ENCODE measurements around the gene RAB3GAP2.
"Not testable (repeated sequence)": the region's sequence is repeated elsewhere in the genome, so short reads cannot be mapped to it uniquely, and the experiment has no call there.

The RAB3GAP2 gene

DNA sequence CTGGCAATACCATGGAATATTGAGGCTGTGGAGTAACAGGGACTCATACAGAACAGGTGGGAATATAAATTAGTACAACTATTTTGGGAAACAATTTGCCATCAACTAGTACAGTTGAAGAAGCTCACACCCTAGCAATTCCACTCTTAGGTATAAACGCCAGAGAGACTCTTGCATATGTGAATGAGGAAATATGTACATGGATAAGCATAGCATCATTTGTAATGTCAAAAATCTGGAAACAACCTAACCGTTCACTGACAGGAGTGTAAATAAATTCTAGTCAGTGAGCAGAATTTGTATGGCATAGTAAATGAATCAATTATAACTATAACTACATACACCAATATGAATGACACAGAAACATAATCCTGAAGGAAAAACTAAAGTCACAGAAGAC is 83.7 kb downstream of the RAB3GAP2 start:
- no peak for DNase-seq

DNA sequence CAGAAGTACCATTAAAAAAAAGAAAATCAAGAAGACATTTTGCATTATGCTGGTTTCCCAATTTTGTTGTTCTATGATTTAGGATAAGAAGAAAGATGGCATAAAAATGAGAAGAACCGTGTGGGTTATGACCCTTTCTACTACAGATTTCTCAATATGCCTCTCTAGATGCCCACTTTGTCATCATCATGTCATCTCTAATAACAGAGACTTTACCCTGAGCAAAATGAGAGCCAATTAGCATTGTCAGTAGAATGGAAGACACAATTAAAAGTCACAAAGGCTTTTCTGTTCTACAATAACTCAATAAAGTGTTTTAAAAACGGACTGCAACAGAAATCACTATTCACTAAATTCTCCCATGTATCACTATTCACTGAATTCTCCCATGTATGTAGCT is 85.5 kb downstream of the RAB3GAP2 start:
- no peak for DNase-seq

DNA sequence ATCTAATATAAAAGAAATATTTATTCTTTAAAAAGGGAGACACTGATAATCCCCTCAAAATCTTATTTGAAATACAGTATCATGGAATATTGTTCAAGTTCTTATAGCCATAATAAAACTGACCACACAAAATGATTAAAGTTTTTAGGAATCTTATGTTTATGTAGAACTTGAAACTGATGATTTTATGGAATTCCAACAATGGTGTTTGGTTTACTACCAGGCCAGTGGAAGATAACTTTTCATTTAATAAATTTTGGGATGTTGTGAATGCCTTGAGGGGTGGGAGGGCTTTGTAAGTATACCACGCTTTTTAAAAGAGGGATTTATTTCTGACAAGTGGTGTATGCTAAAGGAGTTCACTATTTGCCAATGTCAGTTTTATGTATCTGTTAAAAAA is 87.7 kb downstream of the RAB3GAP2 start:
- DNase-seq, result peak; percentile 15

DNA sequence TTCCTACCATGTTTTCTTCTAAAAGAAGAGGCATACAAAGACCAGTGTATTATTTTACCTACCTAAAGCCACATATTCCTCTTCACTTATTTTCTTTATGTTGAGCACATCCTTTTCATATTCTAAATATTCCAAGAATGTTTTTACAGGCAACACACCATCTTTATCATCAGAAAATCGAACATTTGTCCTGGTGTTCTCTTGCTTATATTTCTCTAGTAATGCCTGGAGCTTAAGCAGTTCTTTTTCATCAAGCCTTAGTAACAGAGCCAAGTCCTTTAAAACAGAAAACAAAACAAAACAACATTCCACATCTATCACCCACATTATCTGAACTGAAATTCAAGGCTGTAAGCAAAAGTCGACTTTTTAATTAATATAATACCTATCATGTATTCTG is 89.6 kb downstream of the RAB3GAP2 start:
- DNase-seq, result peak; percentile 5

DNA sequence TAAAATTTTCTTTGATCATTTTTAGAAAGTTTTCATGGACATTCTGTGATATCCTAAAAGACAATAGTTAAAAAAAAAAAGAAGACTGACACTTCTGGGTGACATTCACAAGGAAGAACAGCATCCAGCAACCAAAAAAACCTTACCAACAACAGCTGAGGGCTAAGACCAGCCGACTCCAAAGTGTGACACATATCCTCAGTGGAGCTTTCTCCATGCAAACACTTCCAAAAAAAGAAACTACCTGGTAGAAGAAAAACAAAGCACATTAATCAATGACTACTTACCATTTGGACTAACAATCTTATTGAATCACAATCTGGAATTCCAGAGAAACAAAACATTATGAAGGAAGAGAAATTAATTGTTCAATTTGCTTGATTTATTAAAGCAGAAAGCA is 90.1 kb downstream of the RAB3GAP2 start:
- no peak for DNase-seq

DNA sequence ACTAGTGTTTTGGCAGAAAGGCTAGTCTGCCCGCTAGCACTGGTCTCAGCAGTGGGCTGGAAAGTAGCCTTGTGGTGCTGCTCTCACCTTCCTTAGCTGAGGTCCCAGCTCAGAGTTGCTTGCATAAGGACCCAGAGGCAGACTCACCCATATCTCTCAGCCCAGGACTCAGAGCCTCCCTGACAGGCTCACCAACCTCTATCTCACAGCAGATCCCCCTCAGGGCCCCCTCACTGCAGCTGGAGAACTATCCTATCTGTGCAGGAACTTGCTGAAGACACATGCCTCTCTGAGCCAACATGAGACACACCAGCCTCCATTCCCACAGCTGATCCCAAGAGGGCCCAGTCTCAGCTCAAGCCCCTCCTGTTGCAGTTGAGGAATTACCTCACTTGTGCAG is 95.7 kb downstream of the RAB3GAP2 start:
- DNase-seq, result no peak

DNA sequence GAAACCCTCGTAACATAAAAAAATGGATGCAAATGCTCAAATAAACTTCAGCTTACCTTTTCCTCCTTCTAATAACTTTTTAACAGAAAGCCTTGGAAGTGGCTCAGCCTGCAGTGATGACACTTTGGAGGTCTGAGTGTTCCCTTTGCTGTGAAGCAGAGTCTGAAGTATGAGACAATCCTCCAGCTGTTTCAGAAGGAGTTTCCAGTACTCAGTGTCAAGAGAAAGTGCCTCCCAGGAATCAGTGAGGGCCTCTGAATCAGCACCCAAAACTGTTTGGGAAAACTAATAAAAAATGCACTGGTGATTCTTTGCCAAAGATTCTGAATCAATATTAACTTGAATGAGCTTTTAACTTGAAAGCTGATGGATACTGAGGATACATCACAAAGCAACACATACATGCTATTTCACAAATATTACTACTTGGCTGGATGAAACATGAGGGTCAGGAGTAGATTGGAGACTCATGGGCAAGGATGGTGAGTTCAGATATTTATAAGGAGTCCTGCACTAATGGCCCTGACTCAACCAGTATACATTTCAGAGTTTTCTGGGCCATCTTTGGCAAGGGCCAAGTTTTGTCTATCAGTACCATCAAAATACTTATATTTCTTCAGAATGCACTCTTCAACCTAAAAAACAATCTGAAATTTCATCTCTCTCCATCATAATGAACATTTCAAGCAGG is 101.3 kb downstream of the RAB3GAP2 start:
- no peak for DNase-seq

DNA sequence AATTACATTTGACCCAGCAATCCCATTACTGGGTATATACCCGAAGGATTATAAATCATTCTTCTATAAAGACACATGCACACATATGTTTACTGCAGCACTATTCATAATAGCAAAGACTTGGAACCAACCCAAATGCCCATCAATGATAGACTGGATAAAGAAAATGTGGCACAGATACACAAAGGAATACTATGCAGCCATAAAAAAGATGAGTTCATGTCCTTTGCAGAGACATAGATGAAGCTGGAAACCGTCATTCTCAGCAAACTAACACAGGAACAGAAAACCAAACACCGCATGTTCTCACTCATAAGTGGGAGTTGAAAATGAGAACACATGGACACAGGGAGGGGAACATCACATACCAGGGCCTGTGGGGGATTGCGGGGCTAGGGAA is 102.4 kb downstream of the RAB3GAP2 start:
- DNase-seq, result not testable (repeated sequence)

DNA sequence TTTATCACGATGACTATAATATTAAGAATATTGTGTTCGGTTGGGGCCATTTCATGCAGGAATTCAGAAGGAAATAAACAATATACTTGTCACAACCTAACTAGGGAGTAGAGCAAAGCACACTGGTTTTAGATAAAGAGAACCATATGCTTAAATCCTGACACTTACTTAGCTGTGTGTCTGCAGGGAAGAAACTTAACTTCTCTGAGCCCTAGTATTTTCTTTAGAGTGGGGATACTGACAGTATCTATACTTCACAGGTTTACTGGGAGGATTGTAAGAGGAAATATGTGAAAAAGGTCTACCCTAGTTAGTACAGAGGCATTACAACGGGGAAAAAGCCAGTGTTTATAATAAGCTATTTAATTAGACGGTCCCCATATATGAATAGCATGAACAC is 105.4 kb downstream of the RAB3GAP2 start:
- DNase-seq, result no peak

DNA sequence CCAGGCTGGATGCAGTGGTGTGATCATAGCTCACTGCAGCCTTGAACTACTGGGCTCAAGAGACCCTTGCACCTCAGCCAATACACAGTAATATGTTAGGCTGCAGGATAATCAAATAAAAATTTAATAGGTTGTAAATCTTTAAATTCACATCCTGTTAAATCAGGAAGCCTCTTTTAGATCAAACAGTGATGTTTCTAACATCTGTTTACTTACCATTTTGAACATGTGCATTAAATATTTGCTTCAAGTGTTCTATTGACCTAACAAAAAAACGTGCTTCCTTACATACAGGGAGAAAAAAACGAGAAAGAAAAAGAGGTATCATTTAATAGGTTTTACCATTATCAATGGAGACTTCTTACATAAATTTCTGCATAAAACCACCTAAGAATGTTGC is 107.7 kb downstream of the RAB3GAP2 start:
- DNase-seq, result no peak

DNA sequence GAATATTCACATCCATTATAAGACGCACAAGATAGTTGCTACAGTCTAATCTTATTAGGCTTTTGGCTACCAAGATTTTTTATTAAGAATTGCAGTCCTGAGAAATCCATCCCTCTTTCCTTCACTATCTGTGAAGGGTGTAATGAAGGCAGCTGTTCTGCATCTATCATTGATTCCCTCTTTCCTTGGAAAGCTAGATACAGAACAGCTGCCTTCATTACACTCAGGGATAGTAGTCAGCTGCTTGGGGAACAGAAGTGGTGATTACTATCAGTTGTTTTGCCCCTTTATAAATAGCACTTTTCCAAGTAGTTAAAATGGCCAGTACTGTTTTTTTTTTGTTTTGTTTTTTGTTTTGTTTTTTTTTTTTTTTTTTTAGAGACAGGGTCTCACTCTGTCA is 108.1 kb downstream of the RAB3GAP2 start:
- DNase-seq, result no peak

DNA sequence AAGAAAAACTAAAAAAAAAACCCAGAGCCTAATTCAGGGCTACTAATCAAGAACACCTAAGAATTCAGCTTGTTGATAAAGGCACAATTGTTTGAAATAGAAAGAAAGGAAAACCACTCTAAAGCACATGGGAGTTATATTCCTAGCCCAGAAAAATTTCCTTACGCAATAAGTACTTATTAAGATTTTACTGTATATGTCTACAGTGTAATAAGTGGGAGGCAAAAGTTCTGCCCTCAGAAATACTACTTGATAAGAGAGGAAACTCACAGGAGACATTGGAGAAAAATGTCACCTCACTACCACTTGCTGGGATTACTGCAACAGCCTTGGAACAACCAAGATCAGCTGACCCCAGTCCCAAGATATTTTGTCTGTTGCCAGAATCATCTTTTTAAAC is 112.2 kb downstream of the RAB3GAP2 start:
- no peak for DNase-seq

DNA sequence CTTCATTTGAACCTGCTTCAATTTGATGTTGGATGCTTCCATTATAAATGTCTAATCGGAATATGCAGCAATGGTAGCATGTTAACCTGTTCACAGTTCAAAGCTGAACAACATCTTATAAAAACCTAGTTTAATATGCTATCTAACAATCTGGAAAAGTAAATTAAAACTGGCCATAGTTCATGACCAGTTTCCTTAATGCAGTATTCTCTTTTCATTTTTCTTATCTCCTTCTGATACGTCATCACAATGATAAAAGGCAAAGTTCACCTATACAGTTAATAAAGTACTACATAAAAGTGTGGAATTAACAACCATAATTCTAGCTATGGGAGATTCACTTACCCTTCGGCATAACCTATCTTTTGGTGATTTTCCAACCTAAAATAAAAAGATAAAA is 113.2 kb downstream of the RAB3GAP2 start:
- no peak for DNase-seq

DNA sequence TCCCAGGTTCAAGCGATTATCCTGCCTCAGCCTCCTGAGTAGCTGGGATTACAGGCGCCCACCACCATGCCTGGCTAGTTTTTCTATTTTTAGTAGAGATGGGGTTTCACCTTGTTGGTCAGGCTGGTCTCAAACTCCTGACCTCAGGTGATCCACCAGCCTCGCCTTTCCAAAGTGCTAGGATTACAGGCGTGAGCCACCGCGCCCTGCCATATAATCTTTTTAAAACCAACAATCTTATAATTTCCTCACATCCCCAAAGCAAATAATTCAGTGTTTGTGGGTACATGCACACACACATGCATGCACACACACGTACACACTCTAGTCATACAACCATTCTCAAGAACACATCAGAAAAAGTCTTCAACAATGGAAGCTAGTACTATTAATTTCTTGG is 113.7 kb downstream of the RAB3GAP2 start:
- not testable (repeated sequence) for DNase-seq

DNA sequence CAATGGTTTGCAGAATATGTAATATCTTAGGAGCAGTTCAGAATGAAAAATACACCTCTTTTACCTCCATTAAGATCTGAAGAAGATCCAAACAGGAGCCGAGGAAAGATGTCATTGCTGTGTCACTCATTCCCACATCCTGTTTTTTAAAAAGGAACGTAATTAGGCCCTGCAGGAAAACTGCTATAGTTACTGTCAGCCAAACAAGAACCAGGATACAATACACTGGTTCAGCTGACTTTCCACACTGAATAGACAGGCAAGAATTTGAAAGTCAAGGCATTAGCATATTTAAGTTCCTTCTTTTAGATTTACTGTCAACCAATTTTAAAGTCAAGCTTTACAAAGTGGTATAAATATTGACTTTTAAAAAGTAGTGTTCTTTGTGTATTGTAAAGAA is 114.5 kb downstream of the RAB3GAP2 start:
- DNase-seq, result no peak

DNA sequence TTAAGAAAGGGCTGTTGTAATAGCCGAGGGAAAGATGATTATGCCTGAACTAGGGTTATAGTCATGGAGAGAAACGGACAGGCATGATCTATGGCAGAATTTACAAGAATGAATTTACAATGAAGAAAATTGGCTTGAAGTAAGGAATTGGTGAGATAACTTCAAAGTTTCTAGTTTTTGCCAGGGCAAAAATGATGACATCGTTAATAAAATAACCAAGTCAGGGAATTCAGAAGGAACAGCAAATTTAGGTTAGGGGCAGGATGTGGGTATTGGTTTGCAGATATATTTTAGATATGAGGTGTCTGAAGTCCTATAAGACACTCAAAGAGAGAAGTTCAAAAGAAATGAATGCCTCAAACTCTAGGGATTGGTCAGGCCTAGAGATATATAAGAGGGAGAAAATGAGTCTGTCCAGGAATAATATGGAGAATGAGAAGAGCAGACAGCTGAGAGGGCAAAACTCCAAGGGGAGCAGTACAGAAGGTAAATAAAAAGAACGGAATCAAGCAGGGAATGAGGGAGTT is 115.6 kb downstream of the RAB3GAP2 start:
- DNase-seq, result no peak

DNA sequence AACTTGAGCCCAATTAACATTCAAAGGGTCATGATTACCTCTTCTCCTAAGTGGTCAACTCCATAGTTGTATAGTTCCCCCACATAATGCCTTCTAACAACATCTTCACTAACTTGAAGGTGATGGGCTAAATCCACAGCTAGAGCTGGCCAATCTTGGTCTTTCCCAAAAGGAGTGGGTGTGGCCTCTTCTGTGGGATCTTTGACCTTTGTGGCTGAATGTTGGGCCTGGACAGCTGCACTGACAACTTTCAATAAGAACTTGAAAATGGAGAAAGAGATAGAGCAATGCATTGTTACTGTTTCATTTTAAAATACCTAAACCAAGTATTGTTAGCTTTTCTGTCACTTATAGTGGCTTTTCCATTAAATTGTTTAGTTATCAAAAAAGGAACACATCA is 119.1 kb downstream of the RAB3GAP2 start:
- DNase-seq, result no peak

DNA sequence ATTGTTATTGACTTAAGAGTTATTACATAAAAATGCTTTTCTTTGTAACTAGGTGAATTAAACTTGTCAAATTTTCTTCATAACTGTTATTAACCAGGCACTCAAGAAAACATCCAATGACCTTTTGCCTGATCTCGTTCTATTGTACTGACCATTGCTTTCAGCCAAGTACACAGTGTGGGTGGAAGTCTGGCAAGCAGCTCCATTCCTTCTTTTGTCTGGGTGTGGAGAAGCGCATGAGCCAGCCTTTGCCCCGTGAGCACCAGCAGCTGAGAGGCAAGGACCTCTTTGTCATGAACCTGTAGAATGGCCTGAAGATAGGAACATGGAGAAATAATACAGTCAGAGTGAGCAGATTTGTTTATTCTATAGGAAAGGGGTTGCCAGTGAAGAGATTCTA is 120.8 kb downstream of the RAB3GAP2 start:
- DNase-seq, result no peak

DNA sequence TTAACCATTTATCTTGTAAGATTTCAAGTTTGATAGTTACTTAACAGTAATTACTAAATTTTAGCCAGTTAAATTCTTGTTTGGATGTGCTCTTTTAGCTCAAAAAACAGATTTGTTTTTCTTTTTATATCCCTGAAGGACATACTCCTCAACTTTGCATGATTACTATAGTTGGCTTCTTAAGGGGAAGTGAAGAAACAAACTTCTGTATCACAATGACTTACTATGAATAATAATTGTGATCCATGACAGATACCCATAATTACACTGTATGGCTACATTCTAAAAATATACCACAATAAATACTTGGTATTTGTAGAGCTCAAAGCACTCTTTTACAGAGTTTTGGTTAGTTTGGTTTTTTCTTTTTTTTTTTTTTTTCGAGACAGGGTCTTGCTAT is 122.5 kb downstream of the RAB3GAP2 start:
- DNase-seq, result no peak

DNA sequence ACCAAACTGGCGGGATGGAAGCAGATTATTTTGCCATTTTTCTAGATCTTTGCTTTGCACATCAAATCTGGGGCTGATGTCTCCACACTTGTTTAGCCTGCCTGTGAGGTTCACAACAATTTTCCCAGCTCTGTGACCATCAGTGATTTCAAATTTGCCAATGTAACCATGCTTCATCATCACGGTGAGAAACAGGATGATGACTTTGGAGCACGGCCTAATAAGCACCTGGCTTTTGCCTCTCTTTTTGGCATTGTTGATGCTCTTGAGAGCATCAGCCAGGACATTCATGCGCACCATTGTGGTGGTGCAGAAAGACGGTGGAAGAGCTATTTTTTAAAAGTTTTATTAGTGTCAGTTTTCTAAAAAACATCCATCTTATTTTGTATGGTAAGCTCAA is 128.2 kb downstream of the RAB3GAP2 start:
- DNase-seq, result no peak

DNA sequence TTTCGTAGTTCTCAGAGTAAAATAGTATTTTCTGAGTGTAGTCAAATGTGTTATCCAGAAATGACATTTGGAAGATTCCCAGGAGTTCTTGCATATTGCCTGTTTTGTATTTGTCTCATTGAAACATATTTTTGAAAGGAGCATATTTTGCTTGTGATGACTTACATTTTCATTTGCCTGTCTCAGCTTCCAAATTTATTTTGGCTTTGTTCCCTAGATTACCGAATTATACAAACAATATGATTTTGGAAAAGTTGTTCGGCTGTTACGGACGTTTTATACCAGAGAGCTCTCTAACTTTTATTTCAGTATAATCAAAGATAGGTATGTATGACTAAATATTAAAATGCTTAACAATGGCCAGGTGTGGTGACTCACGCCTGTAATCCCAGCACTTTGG is 132.3 kb downstream of the RAB3GAP2 start:
- DNase-seq, result no peak

DNA sequence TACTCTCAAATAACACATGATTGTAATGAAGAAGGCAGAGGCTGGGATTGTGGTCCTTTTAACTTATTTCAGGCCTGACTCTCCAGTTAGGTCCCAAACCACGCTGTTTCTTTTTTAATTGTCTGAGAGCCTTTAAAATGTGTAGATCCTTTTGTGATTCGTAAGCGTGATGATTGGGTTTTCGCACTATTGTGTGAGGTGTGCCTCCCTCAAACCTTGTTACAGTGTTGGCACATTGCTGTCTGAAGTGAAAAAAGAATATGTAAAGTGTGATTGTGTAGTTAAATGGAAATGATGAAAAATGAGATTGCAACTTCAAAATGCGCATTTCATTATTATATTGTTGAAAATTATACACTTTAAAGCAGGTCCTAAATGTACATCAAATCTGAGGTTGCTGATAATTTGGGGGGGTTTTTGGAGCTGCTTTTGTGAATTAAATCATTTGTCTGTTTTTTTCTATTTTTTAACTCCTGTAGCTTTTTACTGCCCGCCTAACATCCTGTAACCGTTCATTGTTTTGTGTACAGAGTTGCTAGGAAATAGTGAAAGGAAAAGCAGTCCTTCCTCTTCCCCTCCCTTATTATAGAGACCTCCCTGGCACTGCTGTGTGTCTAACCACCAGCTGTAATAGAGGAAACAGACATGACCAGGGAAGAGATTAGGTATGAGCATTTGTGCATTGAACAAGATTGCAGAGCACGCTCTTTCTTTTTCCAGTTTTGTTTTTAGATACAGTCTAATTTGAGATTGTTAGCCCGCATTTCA is 135.1 kb downstream of the RAB3GAP2 start:
- no peak for DNase-seq

DNA sequence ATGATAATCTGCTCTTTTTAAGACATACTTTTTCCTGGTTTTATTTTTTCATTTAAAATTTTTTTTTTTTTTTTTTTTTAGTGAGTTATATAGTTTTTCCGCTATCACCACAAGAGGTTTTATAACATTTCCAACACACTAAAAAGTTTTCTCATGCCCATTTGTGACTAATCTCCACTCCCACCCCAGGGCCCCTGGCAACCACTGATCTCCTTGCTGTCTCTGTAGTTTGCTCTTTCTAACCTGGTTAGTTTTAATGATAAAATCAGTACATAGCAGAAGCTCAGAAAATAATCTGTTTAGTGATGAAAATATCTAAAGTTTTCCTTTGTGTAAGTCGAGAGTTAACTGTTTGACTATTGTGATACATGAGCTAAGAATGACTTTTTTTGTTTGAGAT is 136.5 kb downstream of the RAB3GAP2 start:
- DNase-seq, result no peak

DNA sequence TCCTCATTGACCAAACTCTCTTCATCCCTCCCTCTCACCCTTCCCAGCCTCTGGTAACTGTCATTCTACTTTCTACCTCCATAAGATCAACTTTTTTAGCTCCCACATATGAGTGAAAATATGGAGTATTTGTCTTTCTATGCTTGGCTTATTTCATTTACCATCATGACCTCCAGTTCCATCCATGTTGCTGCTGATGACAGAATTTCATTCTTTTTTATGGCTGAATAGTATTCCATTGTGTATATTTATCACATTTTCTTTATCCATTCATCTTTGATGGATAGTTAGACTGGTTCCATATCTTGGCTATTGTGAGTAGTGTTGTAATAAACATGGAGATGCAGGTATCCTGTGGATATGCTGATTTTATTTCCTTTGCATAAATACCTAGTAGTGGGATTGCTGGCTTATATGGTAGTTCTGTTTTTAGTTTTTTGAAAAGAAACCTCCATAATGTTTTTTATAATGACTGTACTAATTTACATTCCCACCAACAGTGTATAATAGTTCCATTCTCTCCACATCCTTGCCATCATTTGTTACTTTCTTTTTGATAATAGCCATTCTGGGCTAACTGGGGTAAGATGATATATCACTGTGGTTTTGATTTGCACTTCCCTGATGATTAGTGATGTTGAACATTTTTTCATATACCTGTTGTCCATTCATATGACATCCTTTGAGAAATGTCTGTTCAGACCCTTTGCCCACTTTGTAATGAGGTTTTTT is 142.6 kb downstream of the RAB3GAP2 start:
- DNase-seq, result no peak

Measured in fibroblast of skin of abdomen (primary cell).